ENCODE measurements around the gene LY86.

- no peak for TF ChIP-seq CTCF (IDR thresholded peaks at IDR 0.05)
- TF ChIP-seq POLR2A (IDR thresholded peaks at IDR 0.05), result no peak
- TF ChIP-seq EP300 (IDR thresholded peaks at IDR 0.05), result no peak
These were observed 10.8 kb upstream of the LY86 start for GRCh38 chr6:6577735-6578134.
